Skin epidermis (tissue), 12 donors: ENCODE data around the gene LAMC2.
"Not testable (repeated sequence)": the region's sequence is repeated elsewhere in the genome, so short reads cannot be mapped to it uniquely, and the experiment has no call there.

Experiments used
- H3K27ac ChIP-seq, 21 experiments: fragments of 200-600 bp; sonication (generic) in 11 of 21; one replicate each; pipeline ENCODE4 v1.5.0; 2020; ENCODE audit warnings: mild to moderate bottlenecking in 3 of 21, inconsistent platforms in 2 of 21, moderate library complexity in 2 of 21
- H3K4me3 ChIP-seq, 7 experiments: fragments of 200-600 bp; sonication (generic) in 2 of 7; one replicate each; pipeline ENCODE4 v1.5.0; 2020; ENCODE audit warnings: inconsistent platforms in 2 of 7, mild to moderate bottlenecking in 2 of 7, moderate library complexity in 1 of 7

The LAMC2 gene

DNA sequence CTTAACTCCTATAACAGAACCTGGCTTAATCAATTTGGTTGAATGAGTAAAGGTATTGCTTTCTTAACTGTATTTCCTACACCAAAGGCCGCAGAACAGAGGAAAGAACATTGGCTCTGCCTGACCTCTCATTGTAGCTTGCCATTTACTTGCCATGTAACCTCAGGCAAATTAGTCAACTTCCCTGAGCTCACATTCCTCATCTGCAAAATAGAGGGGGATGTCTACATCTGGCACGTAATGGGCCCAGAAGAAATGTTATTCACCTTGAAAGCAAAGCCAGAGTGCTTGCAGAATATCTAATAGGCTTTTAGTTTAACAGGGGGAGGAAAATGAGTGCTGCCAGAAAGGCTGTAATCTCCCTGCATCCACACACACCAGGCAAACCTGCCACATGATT lies 44.3 kb downstream of the LAMC2 start:
- no peak overlapping the region for H3K27ac ChIP-seq
- no peak overlapping the region for H3K4me3 ChIP-seq

DNA sequence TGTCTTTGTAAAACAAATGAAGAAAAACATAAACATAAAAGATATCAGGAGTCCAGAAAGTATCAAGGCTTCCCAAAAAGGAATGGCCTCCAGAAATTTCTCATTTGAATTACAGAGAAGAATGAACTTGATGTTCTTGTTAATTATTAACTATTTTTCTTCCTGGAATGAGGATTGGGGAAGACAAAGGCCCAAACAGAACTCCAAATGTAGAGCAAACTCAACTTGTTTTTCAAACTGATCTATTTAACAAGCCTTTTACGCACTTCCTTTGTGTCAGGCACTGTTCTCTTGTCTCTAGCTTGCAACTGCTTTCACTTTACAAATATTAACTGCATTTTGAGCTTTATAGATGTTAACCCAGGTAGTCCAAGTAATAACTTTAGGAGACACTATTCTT lies 45.5 kb downstream of the LAMC2 start:
- no peak overlapping the region for H3K27ac ChIP-seq
- H3K4me3 ChIP-seq, result no peak overlapping the region

- no peak overlapping the region for H3K4me3 ChIP-seq
- H3K27ac ChIP-seq, result peak overlapping the region in 2 of 21 experiments; percentile 12 to 54
These were observed 47.0 kb downstream of the LAMC2 start for GRCh38 chr1:183233113-183233512.

DNA sequence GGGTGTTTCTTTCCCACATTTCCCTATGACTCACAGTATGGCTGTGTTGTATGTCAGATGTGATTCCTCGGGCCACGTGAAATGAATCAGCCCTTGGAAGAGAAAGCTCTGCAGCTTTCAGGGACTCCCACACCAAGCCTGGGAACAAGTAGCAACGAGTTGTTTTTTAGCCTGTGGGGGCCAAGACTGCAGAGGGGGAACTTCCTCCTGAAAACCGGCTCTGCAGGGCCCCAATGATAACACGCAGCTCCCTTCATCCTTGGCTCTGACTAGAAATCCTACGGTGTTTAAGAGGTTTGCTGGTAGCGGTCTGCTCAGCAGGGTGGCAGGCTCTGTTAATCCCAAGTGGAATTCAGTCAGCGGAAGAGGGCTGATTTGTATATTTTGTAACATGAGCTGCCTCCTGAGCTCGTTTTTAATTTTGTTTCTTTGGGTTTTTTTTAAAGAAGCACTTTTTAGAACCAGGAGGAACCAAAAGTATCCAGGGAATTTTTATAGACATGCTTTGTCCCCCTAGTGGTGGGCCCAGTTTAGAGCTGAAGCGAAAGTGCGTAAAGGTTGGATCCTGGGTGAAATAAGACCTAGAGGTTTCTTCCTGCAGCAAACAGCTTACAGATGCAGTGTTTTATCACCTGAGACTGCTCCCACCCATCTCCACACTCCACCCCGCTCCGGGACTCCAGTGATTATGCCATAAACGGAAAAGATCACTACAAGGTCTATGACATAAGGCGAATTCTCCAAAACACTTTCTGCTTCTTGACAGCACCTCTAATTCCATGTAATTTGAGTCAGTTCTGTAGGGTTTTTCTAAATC lies 48.8 kb downstream of the LAMC2 start:
- Histone ChIP-seq H3K27ac (peak overlapping the region in 19 of 21 experiments; percentile 2 to 84 (median 73)), H3K4me3 (peak overlapping the region in 4 of 7 experiments; percentile 7 to 13 (median 9))

DNA sequence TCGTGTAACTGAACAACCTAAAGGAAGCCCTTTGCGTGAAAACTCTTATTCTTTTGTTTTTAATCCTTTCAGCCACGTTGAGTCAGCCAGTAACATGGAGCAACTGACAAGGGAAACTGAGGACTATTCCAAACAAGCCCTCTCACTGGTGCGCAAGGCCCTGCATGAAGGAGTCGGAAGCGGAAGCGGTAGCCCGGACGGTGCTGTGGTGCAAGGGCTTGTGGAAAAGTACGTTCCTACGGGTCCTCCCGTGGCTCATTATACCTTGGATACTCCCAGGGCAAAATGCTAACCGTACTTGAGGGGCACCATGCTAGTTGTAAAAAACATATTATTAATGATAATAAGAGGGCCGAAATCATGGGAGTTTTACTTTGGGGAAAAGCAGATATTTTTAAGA lies 49.4 kb downstream of the LAMC2 start:
- peak overlapping the region in 19 of 21 experiments; percentile 2 to 84 (median 73) for H3K27ac ChIP-seq
- H3K4me3 ChIP-seq, result peak overlapping the region in 3 of 7 experiments; percentile 9 to 13 (median 9)

GRCh38 chr1:183236158-183236725 lies 50.2 kb downstream of the LAMC2 start:
- H3K27ac ChIP-seq, result peak overlapping the region in 4 of 21 experiments; percentile 74 to 84 (median 82)

DNA sequence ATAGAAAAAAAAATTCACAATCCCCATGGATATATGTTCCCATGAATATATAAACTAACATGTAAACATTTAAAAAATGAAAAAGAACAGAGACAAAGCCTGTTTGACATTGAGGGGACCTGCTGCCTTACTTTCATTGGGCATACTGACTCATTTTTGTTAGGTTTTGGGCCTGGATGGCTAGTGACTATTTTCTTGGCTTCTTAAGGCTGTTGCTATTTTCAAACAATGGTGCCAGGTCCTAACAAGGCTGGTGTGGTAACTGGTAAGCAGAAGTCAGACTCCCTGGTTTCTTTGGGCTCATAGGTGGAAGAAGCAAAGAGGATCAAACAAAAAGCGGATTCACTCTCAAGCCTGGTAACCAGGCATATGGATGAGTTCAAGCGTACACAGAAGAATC lies 51.0 kb downstream of the LAMC2 start:
- H3K4me3 ChIP-seq, result no peak overlapping the region
- no peak overlapping the region for H3K27ac ChIP-seq

More at GRCh38 chr1:183236158-183236725, 50.2 kb downstream of the LAMC2 start:
- no peak overlapping the region for H3K4me3 ChIP-seq

GRCh38 chr1:183238071-183238470 lies 52.0 kb downstream of the LAMC2 start:
- Histone ChIP-seq H3K27ac (peak overlapping the region in 3 of 21 experiments; percentile 13 to 32 (median 15)), H3K4me3 (no peak overlapping the region)

GRCh38 chr1:183239220-183239742 lies 53.2 kb downstream of the LAMC2 start:
- no peak overlapping the region for H3K4me3 ChIP-seq
- peak overlapping the region in 7 of 21 experiments; percentile 4 to 78 (median 38) for H3K27ac ChIP-seq

DNA sequence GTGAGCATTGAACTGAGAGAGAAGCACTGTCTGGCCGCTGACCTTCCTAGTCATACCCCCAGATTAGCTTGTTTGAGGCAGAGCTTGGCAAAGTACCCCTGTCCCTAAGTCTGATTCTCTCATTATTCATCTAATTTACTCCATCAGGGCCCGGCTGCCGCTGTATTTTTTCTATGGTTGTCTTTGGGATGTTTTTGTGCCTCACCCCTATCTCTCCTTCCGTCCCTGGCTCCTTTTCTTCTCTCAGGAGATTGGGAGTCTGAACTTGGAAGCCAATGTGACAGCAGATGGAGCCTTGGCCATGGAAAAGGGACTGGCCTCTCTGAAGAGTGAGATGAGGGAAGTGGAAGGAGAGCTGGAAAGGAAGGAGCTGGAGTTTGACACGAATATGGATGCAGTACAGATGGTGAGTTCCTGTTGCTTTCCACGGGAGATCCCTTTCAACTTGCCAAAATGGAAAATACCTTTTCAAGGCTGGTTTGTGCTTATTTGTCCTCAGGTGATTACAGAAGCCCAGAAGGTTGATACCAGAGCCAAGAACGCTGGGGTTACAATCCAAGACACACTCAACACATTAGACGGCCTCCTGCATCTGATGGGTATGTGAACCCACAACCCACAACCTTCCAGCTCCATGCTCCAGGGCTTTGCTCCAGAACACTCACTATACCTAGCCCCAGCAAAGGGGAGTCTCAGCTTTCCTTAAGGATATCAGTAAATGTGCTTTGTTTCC lies 53.9 kb downstream of the LAMC2 start:
- peak overlapping the region in 9 of 21 experiments; percentile 20 to 78 (median 38) for H3K27ac ChIP-seq
- H3K4me3 ChIP-seq, result no peak overlapping the region

DNA sequence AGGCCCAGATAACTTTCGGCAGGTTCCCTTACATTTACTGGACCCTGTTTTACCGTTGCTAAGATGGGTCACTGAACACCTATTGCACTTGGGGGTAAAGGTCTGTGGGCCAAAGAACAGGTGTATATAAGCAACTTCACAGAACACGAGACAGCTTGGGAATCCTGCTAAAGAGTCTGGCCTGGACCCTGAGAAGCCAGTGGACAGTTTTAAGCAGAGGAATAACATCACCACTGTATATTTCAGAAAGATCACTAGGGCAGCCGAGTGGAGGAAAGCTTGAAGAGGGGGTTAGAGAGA lies 54.4 kb downstream of the LAMC2 start:
- H3K27ac ChIP-seq, result peak overlapping the region in 9 of 21 experiments; percentile 8 to 78 (median 45)

GRCh38 chr1:183240853-183241252 lies 54.8 kb downstream of the LAMC2 start:
- H3K4me3 ChIP-seq, result not testable (repeated sequence)
- peak overlapping the region in 11 of 21 experiments; percentile 8 to 78 (median 45) for H3K27ac ChIP-seq

More for the DNA sequence above, 54.4 kb downstream of the LAMC2 start:
- no peak overlapping the region for H3K4me3 ChIP-seq

DNA sequence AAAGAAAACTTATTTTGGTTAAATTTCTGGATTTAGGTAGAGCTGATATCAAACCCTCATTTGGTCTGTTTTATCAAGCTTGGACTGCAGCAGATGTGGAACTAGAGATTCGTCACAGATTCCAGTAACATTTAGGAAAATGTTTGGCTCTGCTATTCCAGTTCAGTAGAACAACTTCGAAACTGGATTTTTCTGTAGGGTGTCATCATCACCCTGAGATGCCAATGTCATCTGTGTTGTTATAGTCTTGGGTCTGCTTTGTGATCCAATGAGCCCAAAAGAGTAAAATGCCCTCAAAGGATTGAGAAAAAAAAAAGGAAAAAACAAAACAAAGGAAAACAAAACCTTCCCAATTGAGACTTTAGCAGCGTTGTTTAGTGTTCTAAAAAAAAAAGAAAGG lies 55.4 kb downstream of the LAMC2 start:
- peak overlapping the region in 11 of 21 experiments; percentile 17 to 78 (median 51) for H3K27ac ChIP-seq
- no peak overlapping the region for H3K4me3 ChIP-seq

DNA sequence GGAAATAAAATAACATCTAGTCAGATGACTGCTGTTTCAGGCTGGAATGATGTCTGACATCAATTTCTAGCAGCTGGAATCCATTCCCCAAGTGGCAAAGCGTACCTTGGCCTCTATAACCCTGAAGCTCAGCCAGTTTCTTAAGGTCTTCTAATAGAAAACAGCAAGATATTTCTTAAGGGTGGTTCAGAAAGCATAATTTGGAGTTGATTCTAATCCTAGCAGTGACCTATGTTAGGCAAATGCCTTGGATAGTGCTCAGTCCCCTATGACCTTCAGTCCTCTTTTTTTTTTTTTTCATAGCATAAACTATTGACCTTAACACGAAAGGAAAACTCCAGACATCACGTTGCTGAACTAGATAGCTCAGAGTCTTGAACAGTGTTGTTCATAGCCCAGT lies 56.5 kb downstream of the LAMC2 start:
- peak overlapping the region in 12 of 21 experiments; percentile 9 to 78 (median 58) for H3K27ac ChIP-seq

GRCh38 chr1:183243161-183244050 lies 57.3 kb downstream of the LAMC2 start:
- Histone ChIP-seq H3K27ac (peak overlapping the region in 12 of 21 experiments; percentile 4 to 73 (median 58)), H3K4me3 (no peak overlapping the region)

More for the DNA sequence above, 56.5 kb downstream of the LAMC2 start:
- H3K4me3 ChIP-seq, result no peak overlapping the region

- Histone ChIP-seq H3K27ac (peak overlapping the region in 4 of 21 experiments; percentile 2 to 43 (median 30)), H3K4me3 (no peak overlapping the region)
These were observed 58.4 kb downstream of the LAMC2 start for GRCh38 chr1:183244466-183244865.

- H3K27ac ChIP-seq, result no peak overlapping the region
- no peak overlapping the region for H3K4me3 ChIP-seq
These were observed 59.3 kb downstream of the LAMC2 start for GRCh38 chr1:183245357-183245756.

- Histone ChIP-seq H3K4me3 (no peak overlapping the region), H3K27ac (no peak overlapping the region)
These were observed 60.4 kb downstream of the LAMC2 start for GRCh38 chr1:183246436-183246835.

- Histone ChIP-seq H3K27ac (no peak overlapping the region), H3K4me3 (no peak overlapping the region)
These were observed 61.0 kb downstream of the LAMC2 start for GRCh38 chr1:183247066-183247465.
